NCI-H1092 (cell line): ENCODE measurements around the gene ARHGAP10.
"Not testable (repeated sequence)": the region's sequence is repeated elsewhere in the genome, so short reads cannot be mapped to it uniquely, and the experiment has no call there.

ENCODE experiments used
- DNase-seq: peaks from one replicate; lab custom pipeline; 2025; lab: John Stamatoyannopoulos, UW

The ARHGAP10 gene

GRCh38 chr4:147793569-147794313, 61.9 kb downstream of the ARHGAP10 start:
- no peak for DNase-seq

DNA sequence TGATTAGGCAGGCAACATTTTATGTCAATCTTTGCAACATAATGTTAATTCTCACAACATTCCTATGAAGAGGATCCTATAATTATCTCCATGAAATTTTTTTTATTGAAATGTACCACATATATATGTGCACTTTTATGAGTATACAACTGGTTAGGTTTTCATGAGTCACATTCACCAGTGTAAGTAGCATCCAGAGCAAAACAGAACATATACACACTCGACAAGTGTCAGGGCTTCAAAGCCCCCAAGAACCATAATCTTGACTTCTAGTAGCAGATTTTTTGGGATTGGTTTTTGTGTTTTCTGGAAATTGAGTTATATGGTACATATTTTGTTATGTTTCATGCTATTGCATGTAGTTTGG, 62.4 kb downstream of the ARHGAP10 start:
- no peak for DNase-seq

- no peak for DNase-seq
Measured at GRCh38 chr4:147794787-147795413, 63.0 kb downstream of the ARHGAP10 start.

GRCh38 chr4:147799057-147799456, 67.2 kb downstream of the ARHGAP10 start:
- DNase-seq: not testable (repeated sequence)

DNA sequence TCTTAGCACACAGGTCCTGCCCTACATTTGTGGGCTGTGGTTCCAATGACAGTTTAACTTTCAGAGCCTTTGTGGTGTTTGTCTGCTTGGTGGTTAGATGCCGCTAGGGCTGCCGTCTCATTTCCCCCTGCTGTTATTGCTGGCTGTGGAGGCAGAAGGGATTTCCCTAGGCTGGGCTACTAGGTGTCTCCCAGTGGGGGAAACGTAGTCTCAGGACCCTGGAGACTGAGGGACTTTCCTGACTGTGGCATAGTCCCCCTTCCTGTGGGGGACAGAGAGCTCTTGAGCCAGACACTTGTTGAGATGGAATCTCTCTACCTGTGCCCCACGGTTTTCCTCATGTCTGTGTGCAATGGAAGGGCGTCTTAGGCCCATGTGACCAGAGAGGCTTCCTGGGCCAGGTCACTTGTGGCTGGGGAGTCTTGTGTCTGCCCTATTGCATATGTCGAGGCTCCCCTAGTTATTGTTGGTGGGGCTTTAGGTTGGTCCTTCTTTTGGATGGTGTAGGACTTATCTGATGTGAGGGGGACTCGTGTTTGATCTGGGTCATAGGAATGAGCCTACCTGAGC, 68.2 kb downstream of the ARHGAP10 start:
- no peak for DNase-seq

- no peak for DNase-seq
Measured at GRCh38 chr4:147801820-147802219, 69.9 kb downstream of the ARHGAP10 start.

GRCh38 chr4:147802346-147802745, 70.5 kb downstream of the ARHGAP10 start:
- DNase-seq: no peak

DNA sequence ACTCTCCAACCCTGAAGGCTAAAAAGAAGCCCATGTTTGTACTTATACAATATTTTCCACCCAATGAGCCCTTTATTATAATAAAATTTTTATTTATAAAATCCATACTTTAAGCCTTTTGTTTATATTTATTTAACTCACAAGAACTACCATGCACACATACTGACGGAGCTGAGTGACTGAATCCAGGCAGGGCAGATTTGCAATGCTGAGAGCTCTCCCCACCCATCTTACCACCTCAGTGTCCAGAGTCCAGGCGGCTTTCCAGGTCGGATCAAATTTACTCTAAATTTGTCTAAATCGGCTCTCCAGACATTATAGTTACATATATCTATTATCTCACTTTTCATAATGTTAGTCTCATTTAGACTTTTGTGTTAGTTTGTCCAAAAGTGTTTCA, 74.1 kb downstream of the ARHGAP10 start:
- no peak for DNase-seq

DNA sequence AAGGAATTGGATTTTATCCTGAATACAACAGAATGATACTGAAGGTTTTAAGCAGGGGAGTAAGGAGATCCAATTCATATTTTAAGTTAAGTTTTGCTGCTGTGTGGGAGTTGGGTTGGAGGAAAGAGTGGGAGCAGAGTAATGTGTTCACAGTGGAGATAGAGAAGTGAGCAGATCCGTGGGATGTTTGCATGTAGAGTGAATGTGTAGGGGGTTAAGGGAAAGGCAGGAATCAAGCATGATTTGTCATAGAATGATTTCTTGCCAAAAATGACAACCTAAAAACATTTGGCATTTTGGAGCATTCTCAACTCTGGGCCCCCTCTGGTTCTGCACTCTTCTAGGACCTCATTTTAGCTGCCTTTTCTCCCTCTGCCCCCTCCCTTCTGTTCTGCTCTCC, 76.6 kb downstream of the ARHGAP10 start:
- DNase-seq: no peak

DNA sequence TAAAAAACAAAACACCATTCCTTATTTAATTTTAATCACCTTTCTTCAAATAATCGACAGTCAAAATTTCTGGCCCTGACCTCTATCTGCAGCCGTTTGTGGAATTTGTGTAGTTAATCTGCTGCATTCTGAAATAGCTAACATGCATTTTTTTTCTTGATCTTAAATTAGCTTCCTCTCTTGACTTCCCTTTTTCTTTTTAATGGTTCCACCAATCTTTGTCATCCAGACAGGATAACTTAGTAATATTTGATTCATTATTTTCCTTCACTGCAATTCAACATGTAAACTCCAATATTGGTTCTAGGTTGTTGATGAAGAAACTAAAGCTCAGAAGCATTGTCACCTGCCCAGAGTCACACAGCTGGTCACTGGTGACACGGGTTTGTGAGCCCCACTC, 77.3 kb downstream of the ARHGAP10 start:
- no peak for DNase-seq

- no peak for DNase-seq
Measured at GRCh38 chr4:147811878-147812277, 80.0 kb downstream of the ARHGAP10 start.

DNA sequence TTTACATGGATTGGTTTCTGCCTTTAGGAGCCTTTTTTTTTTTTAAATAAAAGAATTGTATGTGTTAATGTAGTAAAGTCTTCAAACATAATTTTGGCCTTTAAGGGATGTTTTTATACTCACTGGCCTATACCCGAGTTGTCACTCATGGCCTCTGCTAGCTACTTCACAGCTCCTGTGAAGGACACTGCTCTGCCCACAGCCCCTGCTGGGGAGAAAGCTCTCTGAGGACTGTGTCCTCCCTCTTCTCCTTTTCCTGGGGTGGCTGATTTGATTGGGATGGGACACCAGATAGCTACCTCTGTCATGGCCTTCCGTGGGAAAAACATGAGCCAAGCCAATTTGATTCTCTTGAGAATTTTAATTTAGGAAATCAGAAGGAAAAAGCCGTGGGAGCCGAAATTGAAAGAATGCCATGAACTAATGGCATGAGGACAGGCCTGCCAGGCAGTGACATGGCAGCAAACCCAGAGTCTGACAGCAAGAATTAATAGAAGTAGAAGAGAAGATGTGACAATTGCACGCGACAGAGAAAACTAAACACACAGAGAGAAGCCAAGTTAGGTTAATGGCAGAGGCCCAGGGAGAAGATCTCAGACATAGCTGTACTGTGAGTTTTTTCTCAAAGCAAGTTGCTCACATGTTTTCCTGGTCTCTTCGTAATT, 81.4 kb downstream of the ARHGAP10 start:
- DNase-seq: no peak

DNA sequence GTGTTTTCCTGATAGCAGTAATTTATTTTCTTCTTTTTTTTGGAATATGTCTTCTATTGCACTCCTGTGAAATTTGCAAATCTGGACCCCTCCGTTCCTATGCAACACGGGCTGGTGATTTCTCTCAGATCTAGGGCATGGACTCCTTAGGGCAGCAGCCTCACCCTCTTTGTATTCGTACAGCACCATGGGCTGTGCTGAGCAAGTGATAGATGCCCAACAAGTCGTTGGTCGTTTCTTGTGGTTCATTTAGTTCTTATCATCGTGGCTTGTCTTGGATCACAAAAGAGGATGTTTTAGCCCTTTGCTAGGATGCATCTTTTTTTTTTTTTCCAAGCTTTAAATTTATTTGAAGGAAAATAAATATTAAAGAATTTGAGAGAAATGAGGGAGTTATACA, 82.1 kb downstream of the ARHGAP10 start:
- DNase-seq: no peak

DNA sequence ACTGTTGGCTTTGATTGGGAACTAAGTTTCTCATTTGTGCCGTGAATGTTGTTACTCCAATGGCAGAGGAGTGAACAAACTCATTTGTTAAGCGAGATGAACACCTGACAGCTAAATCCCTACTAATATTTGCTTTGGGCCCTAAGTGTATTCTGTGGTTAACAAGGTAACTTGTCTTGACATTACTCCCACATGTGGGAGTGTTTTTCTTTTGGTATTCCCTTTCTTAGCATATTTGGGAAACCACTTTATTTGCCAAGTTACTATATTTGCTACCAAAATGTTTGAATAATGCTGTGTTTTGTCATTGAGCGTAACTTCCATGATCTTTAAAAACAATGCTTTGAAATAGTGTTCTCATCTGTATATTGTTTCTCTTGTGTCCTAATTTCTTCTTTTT, 82.5 kb downstream of the ARHGAP10 start:
- no peak for DNase-seq

GRCh38 chr4:147815741-147816140, 83.9 kb downstream of the ARHGAP10 start:
- no peak for DNase-seq

DNA sequence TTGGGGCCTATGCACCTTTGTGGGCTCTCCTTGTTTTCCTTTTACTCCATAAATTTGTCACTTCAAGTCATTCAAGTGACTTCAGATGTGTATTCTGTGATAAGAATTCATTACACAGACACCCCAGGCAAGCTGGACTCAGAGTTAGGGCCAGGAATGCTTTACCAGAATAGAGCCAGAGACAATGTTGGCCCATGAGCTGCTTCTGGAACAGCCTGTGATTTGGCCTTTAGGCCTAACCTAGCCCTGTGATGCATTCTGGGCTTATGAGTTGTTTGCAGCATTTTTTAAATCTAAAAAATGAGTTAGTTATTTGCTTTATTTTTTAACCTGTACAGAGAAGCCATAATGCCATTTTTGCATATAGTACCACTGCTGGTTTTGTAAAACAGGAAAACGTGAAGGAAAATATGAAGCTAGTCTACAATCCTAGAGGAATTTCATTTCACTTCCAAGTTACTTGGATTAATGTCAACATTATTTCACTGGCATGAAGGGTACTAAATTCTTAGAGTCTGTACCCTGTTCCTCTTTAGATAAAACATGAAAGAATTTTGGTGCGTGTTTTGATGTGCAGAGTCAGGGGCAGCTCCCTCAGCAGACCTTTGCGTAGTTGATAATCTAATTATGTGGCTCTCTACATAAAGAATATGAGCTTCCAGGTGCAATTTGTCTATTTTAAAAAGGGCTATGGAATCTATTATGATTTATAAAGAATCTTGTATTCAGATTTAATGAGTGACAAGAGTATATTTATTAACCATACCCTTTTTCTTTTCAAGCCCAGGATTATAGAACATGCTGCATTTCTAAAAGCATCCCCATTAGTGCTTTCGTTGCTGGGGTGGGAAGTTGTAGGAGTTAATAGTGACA, 84.7 kb downstream of the ARHGAP10 start:
- no peak for DNase-seq

GRCh38 chr4:147820975-147821374, 89.1 kb downstream of the ARHGAP10 start:
- no peak for DNase-seq

GRCh38 chr4:147821555-147821954, 89.7 kb downstream of the ARHGAP10 start:
- DNase-seq: no peak

GRCh38 chr4:147822128-147822527, 90.2 kb downstream of the ARHGAP10 start:
- no peak for DNase-seq

GRCh38 chr4:147823130-147823529, 91.2 kb downstream of the ARHGAP10 start:
- DNase-seq: no peak

DNA sequence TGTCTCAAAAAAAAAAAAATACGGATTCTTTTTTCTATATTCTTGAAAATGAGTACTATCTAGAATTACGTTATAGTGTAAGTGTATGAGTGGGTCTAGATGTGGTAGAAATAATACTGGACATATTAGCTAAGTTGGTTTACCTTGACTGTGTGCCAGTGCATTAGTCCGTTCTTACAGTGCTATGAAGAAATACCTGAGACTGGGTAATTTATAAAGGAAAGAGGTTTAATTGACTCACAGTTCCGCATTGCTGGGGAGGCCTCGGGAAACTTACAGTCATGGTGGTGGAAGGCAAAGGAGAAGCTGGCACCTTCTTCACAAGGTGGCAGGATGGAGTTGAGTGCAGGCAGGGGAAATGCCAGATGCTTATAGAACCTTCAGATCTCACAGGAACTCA, 92.4 kb downstream of the ARHGAP10 start:
- DNase-seq: no peak

DNA sequence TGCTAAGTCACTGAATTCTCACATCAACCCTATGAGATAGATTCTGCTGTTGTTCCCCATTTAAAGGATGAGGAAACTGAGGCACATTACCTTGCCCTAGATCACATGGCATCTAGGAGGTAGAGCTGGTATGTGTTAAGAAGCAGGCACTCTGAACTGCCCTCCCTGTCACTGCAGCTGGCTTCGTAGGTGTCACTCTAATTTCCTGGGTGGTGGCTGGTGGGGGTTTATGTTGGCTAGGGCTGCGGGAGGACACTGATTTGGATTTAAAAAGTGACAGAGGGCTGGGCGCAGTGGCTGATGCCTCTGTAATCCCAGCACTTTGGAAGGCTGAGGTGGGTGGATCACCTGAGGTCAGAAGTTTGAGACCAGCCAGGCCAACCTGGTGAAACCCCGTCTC, 93.0 kb downstream of the ARHGAP10 start:
- no peak for DNase-seq
